Ovary (tissue), 9 donors: ENCODE measurements around the gene PGA3. TPM values are rescaled to one million over a fixed set of nuclear protein-coding genes. Genes with fewer than 3 reads are reported as not detected.
A peak's percentile ranks its signal among the peaks of the same experiment; 100 is the strongest.
"Not testable (repeated sequence)": the region's sequence is repeated elsewhere in the genome, so short reads cannot be mapped to it uniquely, and the experiment has no call there.

Experiments used
- DNase-seq, 5 donors: peaks; one replicate each; pipeline ENCODE4 v3.0.0-alpha.2; 2019 to 2020
- H3K27ac ChIP-seq, 2 donors: fragments of 200-600 bp; one replicate each; pipeline versions ENCODE4 v1.5.1 to v1.8.0; 2019 to 2022
- H3K27me3 ChIP-seq: fragments of 200-600 bp; one replicate; pipeline ENCODE4 v1.8.0; 2022
- H3K36me3 ChIP-seq: fragments of 200-600 bp; sonication (generic); one replicate; pipeline ENCODE4 v1.5.1; 2019
- H3K4me1 ChIP-seq: one replicate; pipeline ENCODE4 v1.8.1; 2013; ENCODE audit warnings: mild to moderate bottlenecking, moderate library complexity; ENCODE audit not compliant: insufficient read depth
- H3K4me3 ChIP-seq: fragments of 200-600 bp; sonication (generic); one replicate; pipeline ENCODE4 v1.5.1; 2017
- H3K9me3 ChIP-seq, 2 donors: fragments of 200-600 bp in 1 of 2; sonication (generic) in 1 of 2; one replicate each; pipeline versions ENCODE4 v1.5.1 to v1.8.1; 2013 to 2019; ENCODE audit warnings: mild to moderate bottlenecking in 1 of 2, moderate library complexity in 1 of 2
- EP300 ChIP-seq: sonication (generic); formaldehyde crosslinking; IDR thresholded peaks from one replicate; pipeline ENCODE4 v1.6.1; 2017; ENCODE audit warnings: antibody characterized with exemption
- POLR2A ChIP-seq: fragments of 450-650 bp; IDR thresholded peaks from one replicate; pipeline ENCODE4 v1.6.1; 2017; ENCODE audit warnings: antibody characterized with exemption, mild to moderate bottlenecking, moderate library complexity
- WGBS, 3 donors: extraction: QIAGEN DNeasy Blood & Tissue Kit in 1 of 3; methylation state at CpG; one replicate each; pipeline versions ENCODE4 v1.1.5 to v1.1.7; 2013 to 2017; 5-methylcytosine and 5-hydroxymethylcytosine counted together
- intact Hi-C, 4 donors: fragments of 100-400 bp; cut with DNase I; formaldehyde crosslinking; loops; one replicate each; pipeline versions ENCODE4 v1.11.0 to v1.15.1; 2022 to 2023
- polyA plus RNA-seq, 2 donors: library from polyadenylated mRNA; stranded (reverse); fragments of 200-250 nt in 1 of 2; fragments of 350-450 nt in 1 of 2; fragmentation: Illumina TruSeq in 1 of 2; extraction: RNeasy Lipid Tissue Mini Kit (QIAGEN cat#74804) in 1 of 2; gene quantifications; one replicate each; pipeline ENCODE4 v1.2.3, GENCODE V29; 2013 to 2014
- total RNA-seq, 7 donors: library from RNA; depleted of rRNA in 2 of 7; stranded (reverse); fragments of >200 nt in 2 of 7; fragmentation: NEBNext Ultra II Directional in 3 of 7; extraction: Animal tissue kit (Norgen Biotek cat#: 25700) in 3 of 7; gene quantifications; one replicate each; pipeline versions ENCODE4 v1.1.0 to v1.2.4, GENCODE V29; 2016 to 2023
- TF ChIP-seq, protein P1 (sequence below), 3 donors: fragments of 450-650 bp in 2 of 3; fragments of 200-600 bp in 1 of 3; IDR thresholded peaks; one replicate each; pipeline versions ENCODE4 v1.5.1 to v1.8.0; 2016 to 2022; ENCODE audit warnings: antibody characterized with exemption in 3 of 3, mild to moderate bottlenecking in 1 of 3
- donor health status: DM: no; HTN: no; CAD: no; lungs with moderate emphysema.
- donor health status: DM: no; HTN: no; CAD: no.
- donor health status: Bipolar disorder and iron deficiency.
- donor health status: DM: yes; HTN: yes; CAD: no.
- donor health status: DM: no; HTN: no; CAD: no.
- donor health status: DM: yes; HTN: yes; CAD: no.

Gene PGA3
- total and polyA plus RNA-seq, 9 donors: 0.38 to 4.3 (median 1.0) TPM; not detected in 2

DNA sequence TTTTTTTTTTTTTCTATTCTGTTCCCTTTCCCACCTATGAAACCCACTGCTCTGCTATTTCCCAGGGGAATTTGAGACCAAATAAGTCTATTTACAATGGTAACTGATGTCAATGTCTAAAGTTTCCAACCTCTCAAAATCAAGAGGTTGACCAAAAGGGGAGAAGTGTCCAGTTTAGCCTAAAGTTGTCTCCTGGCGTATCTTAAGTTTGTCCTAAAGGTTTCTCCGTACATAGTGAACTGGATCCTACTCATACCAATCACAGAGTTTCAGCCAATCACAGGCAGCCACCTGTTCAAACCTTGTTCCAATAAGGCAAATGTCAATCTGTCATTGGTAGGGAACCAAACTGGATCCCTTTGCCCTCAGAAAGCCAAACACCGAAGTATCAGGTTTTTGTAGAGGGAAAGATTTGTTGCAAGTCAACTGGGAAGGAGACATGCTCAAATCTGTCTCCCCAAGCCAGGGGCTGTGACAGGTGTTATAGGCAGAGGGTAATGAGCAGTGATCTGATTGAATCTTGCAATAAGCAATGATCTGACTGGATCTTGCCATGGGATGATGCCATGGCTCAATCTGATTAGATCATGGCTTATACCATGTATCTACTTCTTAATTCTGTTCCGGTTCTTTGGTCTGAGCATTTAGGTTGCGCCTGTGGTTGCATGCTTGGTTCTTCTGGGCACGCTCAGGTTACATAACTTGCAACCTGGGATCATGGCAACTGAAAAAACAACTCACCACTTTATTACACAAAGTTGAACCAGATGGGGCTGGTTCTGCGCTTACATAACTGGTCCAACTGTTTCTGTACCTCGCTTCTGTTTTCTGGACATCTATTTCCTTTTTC, 41.0 kb upstream of the PGA3 start:
- 63 to 66% (median 63%) methylated on average over 8 of the region's 8 CpGs for WGBS, 3 donors
- Histone ChIP-seq H3K36me3 (no peaks in the 10 kb centered on the region), H3K27ac (peak overlapping the region in 1 of 2 donors; percentile 94), H3K27me3 (no peaks in the 10 kb centered on the region), H3K4me1 (peaks cover 16% of the 10 kb centered on the region), H3K9me3 (no peaks in the 10 kb centered on the region), H3K4me3 (peak overlapping the region; percentile 79)
- intact Hi-C loops: no loop called here
- DNase-seq: no peak
- TF ChIP-seq POLR2A (no peak), EP300 (no peak)
- TF ChIP-seq, protein P1, sequence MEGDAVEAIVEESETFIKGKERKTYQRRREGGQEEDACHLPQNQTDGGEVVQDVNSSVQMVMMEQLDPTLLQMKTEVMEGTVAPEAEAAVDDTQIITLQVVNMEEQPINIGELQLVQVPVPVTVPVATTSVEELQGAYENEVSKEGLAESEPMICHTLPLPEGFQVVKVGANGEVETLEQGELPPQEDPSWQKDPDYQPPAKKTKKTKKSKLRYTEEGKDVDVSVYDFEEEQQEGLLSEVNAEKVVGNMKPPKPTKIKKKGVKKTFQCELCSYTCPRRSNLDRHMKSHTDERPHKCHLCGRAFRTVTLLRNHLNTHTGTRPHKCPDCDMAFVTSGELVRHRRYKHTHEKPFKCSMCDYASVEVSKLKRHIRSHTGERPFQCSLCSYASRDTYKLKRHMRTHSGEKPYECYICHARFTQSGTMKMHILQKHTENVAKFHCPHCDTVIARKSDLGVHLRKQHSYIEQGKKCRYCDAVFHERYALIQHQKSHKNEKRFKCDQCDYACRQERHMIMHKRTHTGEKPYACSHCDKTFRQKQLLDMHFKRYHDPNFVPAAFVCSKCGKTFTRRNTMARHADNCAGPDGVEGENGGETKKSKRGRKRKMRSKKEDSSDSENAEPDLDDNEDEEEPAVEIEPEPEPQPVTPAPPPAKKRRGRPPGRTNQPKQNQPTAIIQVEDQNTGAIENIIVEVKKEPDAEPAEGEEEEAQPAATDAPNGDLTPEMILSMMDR (IDR thresholded peaks at IDR 0.05): no peak

DNA sequence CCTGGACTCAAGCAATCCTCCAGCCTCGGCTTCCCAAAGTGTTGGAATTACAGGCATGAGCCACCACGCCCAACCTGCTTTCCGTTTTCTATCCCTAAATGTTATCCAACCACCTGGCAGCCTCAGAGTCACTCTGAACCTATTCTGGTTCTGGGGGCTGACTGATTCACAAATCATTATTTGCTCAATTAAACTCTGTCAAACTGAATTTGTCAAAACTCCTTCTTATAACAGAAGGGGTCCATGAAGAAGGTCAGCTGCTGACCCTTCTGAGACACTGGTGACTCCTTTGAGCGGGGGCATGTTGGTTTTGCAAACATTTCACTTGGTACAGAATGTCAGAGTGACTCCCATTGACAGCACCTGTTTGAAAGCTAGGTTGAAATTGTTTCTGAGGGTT, 40.3 kb upstream of the PGA3 start:
- 82 to 90% (median 88%) methylated on average over 4 of the region's 4 CpGs for WGBS, 3 donors
- Histone ChIP-seq H3K9me3 (no peaks in the 10 kb centered on the region), H3K4me3 (no peak overlapping the region), H3K27me3 (no peaks in the 10 kb centered on the region), H3K36me3 (no peaks in the 10 kb centered on the region), H3K27ac (no peak overlapping the region), H3K4me1 (peaks cover 16% of the 10 kb centered on the region)
- TF ChIP-seq, protein P1 (IDR thresholded peaks at IDR 0.05): no peak
- no peak for TF ChIP-seq EP300
- TF ChIP-seq POLR2A: no peak
- intact Hi-C loops: no loop called here
- DNase-seq: no peak

DNA sequence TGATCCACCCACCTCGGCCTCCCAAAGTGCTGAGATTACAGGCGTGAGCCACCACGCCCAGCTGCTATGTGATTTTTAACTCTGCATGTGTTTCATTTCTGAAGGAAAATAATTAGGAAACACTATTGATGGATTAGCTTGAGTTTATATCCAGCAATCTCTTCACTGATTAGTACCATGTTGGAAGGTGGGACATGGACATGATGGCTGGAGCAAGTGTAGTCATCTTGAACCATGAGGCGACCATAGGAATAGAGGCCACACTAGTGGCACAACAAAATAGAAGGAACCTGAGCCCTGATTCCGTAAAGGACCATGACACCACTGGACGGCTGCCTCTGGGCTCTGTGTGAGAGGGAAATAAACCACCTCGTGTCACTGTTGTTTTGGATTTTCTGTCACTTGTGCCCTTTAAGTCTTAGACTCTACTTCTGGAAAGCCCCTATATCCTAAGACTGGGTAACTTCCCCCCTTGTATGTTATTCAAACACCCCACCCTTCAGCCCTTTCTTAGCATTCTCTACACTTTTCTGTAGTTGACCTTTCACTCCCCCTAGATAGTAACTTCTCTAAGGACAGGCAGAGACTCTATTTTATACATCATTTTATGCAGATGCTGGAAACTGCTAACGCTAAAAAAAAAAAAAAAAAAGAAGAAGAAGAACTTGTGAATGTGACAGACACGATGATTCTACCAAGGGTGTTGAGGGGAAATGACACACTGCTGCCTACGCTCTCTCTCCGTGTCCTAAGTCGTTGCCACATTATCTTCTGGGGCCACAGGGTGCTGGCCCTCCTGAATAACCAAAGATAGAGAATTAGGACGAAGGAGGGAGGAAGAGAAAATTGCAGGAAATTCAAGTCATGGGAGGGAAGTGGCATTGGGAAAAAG, 39.4 kb upstream of the PGA3 start:
- Histone ChIP-seq H3K9me3 (no peaks in the 10 kb centered on the region), H3K36me3 (no peaks in the 10 kb centered on the region), H3K27ac (no peak overlapping the region), H3K4me3 (no peak overlapping the region), H3K4me1 (peaks cover 16% of the 10 kb centered on the region), H3K27me3 (no peaks in the 10 kb centered on the region)
- intact Hi-C loops: no loop called here
- no peak for TF ChIP-seq POLR2A
- DNase-seq: no peak
- WGBS, 3 donors: 79 to 84% (median 83%) methylated on average over 13 of the region's 13 CpGs

DNA sequence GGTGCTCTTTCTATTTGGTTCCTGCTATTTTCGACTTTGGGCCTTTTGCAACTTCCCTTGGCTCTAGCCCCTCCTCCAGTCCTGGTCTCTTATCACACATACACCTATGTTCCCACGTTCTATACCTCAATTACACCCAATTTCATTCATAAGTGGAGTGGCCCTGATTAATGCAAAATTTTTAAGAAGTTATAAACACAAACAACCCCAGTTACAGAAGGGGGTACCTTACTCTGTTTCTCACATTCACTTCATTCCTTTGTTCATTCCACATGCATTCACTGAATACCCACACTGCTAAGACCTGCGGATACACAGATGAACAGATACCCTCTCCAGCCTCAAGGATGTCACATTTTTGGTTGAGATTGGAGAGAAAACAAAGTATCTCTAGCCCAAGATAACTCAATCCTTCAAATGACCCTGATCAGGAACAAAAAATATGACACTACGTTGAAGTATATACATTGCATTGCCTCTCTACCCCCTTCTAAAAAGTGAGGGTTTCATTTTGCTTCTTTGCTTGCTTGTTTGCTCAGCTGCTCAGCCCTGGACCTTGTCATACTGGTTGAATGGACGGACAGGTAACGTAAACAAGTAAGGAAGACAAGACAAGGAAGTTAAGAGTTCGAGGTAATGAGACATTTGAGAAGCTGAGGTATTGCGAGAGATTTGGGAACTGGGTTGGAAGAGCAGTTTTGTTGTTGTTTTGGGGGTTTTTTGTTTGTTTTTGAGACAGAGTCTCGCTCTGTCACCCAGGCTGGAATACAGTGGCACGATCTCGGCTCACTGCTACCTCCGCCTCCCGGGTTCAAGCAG, 38.5 kb upstream of the PGA3 start:
- no peaks in the 10 kb centered on the region for H3K27me3 ChIP-seq
- H3K9me3 ChIP-seq: no peaks in the 10 kb centered on the region
- no peak overlapping the region for H3K4me3 ChIP-seq
- DNase-seq: no peak
- no peak overlapping the region for H3K27ac ChIP-seq
- WGBS, 3 donors: 80 to 83% (median 82%) methylated on average over 13 of the region's 13 CpGs
- H3K4me1 ChIP-seq: peaks cover 12% of the 10 kb centered on the region
- intact Hi-C loops: no loop called here
- no peak for TF ChIP-seq POLR2A
- no peak for TF ChIP-seq EP300
- TF ChIP-seq, protein P1 (IDR thresholded peaks at IDR 0.05): no peak
- H3K36me3 ChIP-seq: no peaks in the 10 kb centered on the region

DNA sequence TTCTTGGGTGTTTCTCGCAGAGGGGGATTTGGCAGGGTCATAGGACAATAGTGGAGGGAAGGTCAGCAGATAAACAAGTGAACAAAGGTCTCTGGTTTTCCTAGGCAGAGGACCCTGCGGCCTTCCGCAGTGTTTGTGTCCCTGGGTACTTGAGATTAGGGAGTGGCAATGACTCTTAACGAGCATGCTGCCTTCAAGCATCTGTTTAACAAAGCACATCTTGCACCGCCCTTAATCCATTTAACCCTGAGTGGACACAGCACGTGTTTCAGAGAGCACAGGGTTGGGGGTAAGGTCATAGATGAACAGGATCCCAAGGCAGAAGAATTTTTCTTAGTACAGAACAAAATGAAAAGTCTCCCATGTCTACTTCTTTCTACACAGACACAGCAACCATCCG, 37.5 kb upstream of the PGA3 start:
- H3K27ac ChIP-seq, H3K4me1 ChIP-seq, H3K27me3 ChIP-seq, intact Hi-C loops, H3K36me3 ChIP-seq, H3K9me3 ChIP-seq, DNase-seq, H3K4me3 ChIP-seq: not testable (repeated sequence)
- 57 to 84% (median 57%) methylated on average over 3 to 5 of the region's 7 CpGs for WGBS, 3 donors

DNA sequence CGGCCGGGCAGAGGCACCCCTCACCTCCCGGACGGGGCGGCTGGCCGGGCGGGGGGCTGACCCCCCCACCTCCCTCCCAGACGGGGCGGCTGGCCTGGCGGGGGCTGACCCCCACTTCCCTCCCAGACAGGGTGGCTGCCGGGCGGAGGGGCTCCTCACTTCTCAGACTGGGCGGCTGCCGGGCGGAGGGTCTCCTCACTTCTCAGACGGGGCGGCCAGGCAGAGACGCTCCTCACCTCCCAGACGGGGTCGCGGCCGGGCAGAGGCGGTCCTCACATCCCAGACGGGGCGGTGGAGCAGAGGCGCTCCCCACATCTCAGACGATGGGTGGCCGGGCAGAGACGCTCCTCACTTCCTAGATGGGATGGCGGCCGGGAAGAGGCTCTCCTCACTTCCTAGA, 37.0 kb upstream of the PGA3 start:
- H3K9me3 ChIP-seq, H3K27ac ChIP-seq, H3K4me1 ChIP-seq, intact Hi-C loops, H3K4me3 ChIP-seq, DNase-seq, H3K36me3 ChIP-seq, H3K27me3 ChIP-seq: not testable (repeated sequence)
- WGBS, 3 donors: 91 to 93% (median 91%) methylated on average over 12 to 26 of the region's 31 CpGs
